Activated CD4-positive, alpha-beta T cell treated with anti-CD3 and anti-CD28 coated beads for 1 hour (primary cell): ENCODE measurements around the gene TP53I3.
A peak's percentile ranks its signal among the peaks of the same experiment; 100 is the strongest.
"Not testable (repeated sequence)": the region's sequence is repeated elsewhere in the genome, so short reads cannot be mapped to it uniquely, and the experiment has no call there.

Experiments used
- DNase-seq: peaks from one replicate; pipeline ENCODE4 v3.0.0-alpha.2; 2020

The TP53I3 gene, protein sequence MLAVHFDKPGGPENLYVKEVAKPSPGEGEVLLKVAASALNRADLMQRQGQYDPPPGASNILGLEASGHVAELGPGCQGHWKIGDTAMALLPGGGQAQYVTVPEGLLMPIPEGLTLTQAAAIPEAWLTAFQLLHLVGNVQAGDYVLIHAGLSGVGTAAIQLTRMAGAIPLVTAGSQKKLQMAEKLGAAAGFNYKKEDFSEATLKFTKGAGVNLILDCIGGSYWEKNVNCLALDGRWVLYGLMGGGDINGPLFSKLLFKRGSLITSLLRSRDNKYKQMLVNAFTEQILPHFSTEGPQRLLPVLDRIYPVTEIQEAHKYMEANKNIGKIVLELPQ

GRCh38 chr2:24084386-24085199 is at the start of gene TP53I3:
TP53I3 (minus strand) TSS chr2:24084834; CDS start chr2:24084326, 508 bp downstream.
- DNase-seq: peak; percentile 63

DNA sequence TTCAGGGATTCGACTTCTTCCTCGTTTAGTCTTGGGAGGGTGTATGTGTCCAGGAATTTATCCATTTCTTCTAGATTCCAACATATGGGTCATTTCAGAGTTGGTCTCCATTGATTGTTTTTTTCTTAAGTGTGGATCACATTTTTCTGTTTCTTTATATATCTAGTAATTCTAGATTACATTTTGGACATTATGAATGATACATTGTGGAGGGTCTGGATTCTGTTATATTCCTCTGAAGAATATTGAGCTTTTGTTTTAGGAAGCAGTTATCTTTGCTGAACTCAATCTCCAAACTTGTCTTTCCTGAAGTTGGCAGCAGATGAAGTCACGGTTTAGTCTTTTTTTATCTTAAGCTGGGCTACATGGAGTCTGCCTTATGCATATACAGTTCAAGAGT is 47.9 kb upstream of the TP53I3 start:
- DNase-seq: no peak

- no peak for DNase-seq
These were observed 41.3 kb upstream of the TP53I3 start for GRCh38 chr2:24125956-24126355.

DNA sequence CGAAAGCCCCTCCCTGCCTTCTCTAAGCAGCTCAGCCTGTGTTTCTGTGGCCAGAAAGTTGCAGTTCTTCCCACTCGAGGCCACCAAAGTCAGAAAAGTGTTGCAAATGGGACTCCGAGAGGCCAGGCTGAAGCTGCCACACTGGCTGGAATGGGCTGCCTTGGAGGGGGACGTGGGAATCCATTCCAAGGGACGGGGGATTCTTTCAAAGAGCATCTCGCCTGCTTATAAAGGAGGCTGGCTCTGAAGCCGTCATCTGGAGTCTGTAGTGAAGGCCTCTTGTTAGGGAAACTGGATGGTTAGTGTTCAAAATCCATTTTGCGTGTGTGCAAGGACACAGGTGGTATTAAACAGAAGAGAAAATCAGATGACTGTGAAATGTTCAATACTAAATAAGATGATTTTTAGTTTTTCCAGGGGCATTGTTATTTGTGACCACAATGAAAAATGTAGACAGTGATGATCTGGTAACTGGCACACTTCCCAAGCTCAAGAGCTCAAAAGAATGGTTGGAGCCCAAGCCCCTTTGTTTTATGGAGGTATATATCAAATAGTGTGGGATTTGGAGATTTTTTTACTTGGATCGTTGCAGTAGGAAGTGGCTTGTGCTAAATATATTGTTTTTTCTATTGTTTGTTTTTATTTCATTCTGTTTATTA is 39.4 kb upstream of the TP53I3 start:
- DNase-seq: no peak

GRCh38 chr2:24123195-24123921 is 38.7 kb upstream of the TP53I3 start, which contains the start of the genes FAM228B and PFN4:
FAM228B (plus strand) TSS chr2:24123469; CDS start chr2:24124362, 893 bp downstream.
PFN4 (minus strand) TSS chr2:24123334; CDS start chr2:24122535, 799 bp downstream.
- peak; percentile 23 for DNase-seq

DNA sequence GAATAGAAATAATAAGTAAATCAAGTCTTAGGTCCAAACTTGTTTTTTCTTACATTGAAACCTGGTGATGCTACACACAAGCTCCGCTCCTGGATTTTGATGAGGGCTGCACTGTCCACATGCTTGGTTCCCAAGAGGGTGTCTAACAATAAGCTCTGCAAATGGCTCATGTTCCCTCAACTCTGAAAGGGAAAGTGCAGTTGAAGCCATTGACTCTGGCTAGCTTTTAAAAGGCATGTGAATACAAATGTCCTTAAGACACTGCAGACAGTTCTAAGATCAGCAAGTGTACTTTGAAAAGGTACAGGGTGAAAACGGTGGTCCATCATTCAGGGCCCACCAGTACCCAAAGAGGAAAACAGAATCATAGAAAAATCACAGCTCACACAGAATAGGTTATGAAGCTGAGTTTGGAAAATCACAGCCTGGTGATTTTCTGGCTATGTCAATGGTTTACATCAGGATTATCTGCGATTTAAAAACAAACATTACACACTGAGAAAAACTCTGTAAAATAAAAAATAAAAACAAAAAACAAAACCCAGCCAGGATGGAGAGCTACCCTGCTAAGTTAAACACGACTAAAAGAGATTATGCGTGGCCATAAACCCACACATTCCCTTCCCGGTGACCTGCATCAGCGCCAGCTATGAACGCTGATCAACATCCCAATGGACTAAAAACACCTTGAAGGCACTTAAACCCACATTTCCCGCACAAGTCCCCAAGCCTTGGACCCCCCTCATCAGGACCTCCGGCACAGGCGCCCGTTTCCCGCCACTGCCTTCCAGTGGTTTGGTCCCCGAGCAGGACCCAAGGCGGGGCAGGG is 37.9 kb upstream of the TP53I3 start:
- DNase-seq: no peak

- DNase-seq: no peak
These were observed 36.8 kb upstream of the TP53I3 start for GRCh38 chr2:24121469-24121868.

GRCh38 chr2:24121066-24121465 is 36.4 kb upstream of the TP53I3 start:
- DNase-seq: no peak

GRCh38 chr2:24117902-24118301 is 33.3 kb upstream of the TP53I3 start:
- DNase-seq: no peak

- no peak for DNase-seq
These were observed 30.4 kb upstream of the TP53I3 start for GRCh38 chr2:24115057-24115456.

GRCh38 chr2:24111407-24111901 is 26.8 kb upstream of the TP53I3 start:
- DNase-seq: no peak

DNA sequence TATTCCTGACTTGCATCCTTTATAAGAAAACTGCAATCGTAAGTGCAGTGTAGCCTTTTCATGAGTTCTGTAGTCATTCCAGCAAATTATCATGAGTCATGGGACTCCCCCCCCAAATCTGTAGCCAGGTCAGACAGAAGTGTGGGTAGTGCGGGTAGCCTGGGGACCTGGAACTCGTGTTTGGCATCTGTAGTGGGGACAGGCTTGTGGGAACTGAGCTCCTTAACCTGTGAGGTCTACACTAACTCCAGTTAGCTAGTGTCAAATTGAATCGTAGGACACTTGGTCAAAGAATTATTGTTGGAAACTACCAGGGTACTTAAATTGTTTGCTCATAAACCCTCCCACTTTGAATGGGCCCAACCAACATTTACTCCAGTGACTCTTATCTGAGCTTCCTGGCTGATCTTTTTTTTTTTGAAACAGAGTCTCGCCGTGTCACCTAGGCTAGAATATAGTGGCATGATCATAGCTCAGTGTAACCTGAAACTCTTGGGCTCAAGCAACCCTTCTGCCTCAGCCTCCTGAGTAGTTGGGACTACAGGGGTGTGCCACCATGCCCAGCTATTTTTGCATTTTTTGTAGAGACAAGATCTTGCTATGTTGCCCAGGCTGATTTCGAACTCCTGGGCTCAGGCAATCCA is 26.1 kb upstream of the TP53I3 start:
- no peak for DNase-seq

DNA sequence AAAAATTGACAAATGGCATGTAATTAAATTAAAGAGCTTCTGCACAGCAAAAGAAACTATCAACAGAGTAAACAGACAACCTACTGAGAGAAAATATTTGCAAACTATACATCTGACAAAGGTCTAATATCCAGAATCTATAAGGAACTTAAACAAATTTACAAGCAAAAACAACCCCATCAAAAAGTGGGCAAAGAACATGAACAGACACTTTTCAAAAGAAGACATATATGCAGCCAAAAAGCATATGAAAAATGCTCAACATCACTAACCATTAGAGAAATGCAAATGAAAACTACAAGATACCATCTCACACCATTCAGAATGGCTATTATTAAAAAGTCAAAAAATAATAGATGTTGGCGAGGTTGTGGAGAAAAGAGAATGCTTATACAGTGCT is 24.8 kb upstream of the TP53I3 start:
- not testable (repeated sequence) for DNase-seq

- no peak for DNase-seq
These were observed 22.7 kb upstream of the TP53I3 start for GRCh38 chr2:24107336-24107735.

DNA sequence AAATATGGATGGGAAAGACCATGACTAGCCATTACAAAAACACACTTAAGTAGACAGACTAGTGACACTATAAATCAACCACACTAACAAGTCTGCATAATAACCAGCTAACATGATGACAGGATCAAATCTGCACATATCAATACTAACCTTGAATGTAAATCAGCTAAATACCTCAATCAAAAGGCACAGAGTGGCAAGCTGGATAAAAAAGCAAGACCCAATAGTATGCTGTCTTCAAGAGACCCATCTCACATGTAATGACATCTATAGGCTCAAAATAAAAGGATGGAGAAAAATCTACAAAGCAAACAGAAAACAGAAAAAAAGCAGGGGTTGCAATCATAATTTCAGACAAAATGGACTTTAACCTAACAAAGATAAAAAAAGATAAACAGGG is 22.2 kb upstream of the TP53I3 start:
- no peak for DNase-seq

GRCh38 chr2:24105816-24106215 is 21.2 kb upstream of the TP53I3 start:
- no peak for DNase-seq

- DNase-seq: no peak
These were observed 20.3 kb upstream of the TP53I3 start for GRCh38 chr2:24104906-24105305.

- no peak for DNase-seq
These were observed 19.5 kb upstream of the TP53I3 start for GRCh38 chr2:24104110-24104650.

DNA sequence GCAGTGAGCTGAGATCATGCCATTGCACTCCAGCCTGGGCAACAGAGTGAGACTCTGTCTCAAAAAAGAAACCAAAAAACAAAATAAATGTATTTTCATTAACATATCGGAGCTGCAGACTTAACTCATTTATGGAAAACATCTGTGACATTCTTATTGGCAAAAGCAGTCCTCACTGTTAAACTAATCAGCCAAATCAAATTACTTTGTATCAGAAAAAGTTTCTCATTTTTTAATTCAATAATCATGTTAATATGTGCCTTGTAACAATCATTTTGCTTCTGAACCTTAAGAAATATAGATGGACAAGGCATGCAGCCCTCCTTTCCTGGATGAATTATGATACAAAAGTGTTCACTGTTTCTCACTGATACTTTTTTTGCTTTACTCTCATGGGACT is 18.0 kb upstream of the TP53I3 start:
- DNase-seq: no peak

DNA sequence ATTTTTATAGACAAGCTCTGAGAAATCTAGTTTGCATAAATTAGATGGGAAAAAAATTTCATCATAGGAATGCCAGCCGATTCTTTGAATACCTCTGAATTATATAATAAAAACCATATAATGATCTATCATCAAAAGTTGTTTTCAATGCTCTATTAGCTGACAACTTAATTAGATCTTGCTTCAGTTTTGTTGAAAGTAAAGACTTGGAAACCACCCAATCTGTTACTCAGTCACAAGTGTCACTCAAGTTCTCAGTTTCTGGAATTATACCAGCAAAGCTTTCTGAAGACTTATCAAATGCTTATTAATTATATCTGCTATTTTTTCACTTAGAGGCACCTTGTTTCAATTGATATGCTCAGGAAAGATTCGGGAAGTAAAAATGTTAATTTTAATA is 17.4 kb upstream of the TP53I3 start:
- DNase-seq: no peak

DNA sequence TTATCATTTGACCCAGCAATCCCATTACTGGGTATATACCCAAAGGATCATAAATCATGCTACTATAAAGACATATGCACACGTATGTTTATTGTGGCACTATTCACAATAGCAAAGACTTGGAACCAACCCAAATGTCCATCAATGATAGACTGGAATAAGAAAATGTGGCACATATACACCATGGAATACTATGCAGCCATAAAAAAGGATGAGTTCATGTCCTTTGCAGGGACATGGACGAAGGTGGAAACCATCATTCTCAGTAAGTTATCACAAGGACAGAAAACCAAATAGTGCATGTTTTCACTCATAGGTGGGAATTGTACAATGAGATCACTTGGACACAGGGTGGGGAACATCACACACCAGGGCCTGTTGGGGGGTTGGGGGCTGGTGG is 16.1 kb upstream of the TP53I3 start:
- DNase-seq: not testable (repeated sequence)
